ENCODE measurements around the gene PARP8.
"Not testable (repeated sequence)": the region's sequence is repeated elsewhere in the genome, so short reads cannot be mapped to it uniquely, and the experiment has no call there.

The PARP8 gene

DNA sequence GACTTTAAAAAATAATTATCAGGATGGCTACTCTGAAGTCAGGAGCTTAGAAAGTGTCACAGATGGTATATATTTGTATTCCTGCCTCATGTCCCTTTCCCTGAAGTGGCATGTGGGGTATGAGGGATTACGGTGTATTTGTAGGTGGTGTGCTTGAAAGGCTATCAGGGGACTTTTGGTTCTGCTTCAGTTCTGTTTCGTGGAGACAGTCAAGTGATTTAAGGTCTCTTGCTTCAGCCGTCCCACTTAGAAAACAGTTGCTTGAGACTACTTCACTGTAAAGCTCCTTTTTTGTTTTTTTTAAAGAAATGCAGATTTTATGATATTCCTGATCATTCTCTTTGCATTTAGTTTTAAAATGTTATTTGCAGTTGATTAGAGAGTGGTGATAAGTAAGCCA, 18.3 kb downstream of the PARP8 start:
- no peak for DNase-seq

DNA sequence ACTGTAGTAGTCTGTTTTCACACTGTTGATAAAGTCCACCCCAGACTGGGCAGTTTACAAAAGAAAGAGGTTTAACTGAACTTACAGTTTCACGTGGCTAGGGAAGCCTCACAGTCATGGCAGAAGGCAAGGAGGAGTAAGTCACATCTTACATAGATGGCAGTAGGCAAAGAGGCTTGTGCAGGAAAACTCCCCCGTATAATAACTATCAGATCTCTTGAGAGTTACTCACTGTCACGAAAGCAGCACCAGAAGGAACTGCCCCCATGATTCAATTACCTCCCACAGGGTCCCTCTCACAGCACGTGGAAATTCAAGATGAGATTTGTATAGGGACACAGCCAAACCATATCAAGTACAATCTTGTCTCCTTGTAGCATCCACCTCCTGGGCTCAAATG, 21.1 kb downstream of the PARP8 start:
- DNase-seq, result peak; percentile 7

DNA sequence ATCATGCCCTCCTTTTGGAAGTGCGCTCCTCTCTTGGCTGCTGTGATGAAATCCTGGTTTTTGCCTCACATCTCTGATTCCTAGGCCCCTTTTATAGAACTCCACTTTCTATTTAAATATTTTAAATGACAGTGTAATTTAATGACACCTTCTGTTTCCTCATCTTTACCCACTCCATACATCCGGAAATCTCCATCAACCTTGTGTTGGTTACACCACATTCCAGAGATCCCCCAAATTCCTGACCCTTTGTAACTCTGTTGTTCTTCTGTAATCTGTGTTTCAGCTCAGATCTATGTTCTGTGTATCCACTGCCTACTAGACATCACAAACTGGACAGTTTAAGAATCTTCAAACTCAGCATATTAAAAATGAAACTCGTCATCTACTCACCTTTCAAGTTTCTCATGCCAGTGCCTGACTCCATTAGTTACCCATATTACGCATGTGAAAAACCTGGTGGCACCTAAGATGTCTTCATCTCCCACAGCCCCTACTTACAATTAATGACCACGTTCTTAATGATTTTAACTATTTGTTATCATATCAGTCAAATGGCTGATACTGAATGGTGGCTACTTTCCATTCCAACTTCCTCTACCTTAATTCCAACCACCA, 25.1 kb downstream of the PARP8 start:
- no peak for DNase-seq

DNA sequence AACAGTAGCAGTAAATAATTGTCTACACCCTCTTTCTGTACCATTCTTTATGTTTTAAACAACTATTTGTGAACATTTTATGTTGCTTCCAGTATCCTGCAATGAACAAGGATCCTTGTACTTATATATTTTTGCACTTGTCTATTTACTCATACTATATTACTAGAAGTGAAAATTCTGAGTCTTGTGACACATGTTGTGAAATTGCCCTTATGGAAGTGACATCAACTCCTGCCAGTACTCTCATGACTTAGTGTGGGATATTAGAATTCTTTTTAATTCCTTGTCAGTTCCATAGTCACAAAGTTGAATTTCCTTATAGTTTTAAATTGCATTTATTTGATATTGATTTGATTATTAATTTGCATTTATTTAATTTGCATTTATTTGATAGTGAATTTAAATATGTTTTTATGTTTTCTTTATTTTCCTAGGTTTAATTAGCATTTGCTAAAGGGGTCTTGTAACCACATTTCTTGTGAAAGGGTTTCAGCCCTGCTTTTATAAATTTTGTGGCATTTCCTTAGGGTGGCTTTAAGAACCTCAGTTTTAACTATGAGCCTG, 27.7 kb downstream of the PARP8 start:
- no peak for DNase-seq

DNA sequence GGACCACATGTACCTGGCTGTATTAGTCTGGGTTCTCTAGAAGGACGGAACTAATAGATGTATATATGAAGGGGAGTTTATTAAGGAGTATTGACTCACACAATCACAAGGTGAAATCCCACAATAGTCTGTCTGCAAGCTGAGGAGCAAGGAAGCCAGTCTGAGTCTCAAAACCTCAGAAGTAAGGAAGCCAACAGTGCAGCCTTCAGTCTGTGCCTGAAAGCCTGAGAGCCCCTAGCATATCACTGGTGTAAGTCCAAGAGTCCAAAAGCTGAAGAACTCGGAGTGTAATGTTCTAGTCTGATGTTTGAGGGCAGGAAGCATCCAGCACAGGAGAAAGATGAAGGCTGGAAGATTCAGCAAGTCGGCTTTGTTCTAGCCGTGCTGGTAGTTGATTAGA, 28.2 kb downstream of the PARP8 start:
- DNase-seq, result not testable (repeated sequence)

DNA sequence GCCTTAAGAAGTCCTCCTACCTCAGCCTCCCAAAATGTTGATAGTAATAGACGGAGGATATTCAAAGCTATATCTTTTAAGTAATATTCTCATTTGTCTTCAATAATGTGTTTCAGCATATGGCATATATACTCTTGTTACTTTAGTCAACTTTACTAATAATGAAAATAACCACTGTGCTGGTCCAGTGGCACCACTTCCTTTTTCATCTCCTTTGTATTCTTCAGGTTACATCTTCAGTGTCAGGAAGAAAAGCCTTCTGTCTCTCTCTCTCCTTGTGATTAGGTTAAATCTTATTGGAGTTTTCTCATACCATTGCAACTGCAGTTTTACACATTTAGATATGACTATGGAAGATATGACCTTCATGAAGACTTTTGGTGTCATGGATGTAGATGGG, 31.3 kb downstream of the PARP8 start:
- DNase-seq, result no peak

DNA sequence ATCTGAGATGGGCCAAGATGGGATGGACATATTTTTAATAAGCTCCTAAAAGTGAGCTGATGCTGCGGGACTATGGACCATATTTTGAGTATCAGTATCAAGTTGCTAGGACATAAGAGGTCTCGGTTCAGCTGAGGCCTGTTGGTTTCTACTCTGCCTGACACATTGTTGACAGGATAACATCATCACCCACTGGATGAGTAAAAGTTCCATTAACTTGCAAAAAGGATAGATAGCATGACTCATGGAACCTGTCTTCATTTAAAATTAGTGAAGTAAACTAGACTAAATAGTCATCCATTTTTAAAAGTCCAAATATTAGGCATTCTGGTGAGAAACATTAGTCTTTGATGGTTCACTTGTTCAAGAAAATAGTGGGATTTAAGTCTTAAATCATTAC, 33.3 kb downstream of the PARP8 start:
- DNase-seq, result peak; percentile 24

DNA sequence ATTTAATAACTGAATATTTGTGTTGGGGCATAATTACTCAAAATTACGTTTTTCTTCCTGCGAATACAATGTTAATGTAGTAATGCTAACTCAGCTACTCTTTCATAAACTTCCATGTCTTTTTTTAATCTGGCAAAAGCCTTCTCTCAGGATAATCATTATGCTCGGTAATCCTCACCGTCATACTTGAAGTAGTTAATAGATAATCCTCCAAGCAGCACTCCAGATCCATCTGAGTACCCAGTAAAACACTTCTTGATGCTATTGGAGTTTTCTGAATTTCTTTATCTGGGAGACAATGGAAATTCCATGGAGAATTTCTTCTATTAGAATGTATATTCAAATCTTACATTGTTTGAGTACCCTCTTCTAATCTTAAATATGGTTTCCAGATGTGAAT, 34.3 kb downstream of the PARP8 start:
- DNase-seq, result no peak

DNA sequence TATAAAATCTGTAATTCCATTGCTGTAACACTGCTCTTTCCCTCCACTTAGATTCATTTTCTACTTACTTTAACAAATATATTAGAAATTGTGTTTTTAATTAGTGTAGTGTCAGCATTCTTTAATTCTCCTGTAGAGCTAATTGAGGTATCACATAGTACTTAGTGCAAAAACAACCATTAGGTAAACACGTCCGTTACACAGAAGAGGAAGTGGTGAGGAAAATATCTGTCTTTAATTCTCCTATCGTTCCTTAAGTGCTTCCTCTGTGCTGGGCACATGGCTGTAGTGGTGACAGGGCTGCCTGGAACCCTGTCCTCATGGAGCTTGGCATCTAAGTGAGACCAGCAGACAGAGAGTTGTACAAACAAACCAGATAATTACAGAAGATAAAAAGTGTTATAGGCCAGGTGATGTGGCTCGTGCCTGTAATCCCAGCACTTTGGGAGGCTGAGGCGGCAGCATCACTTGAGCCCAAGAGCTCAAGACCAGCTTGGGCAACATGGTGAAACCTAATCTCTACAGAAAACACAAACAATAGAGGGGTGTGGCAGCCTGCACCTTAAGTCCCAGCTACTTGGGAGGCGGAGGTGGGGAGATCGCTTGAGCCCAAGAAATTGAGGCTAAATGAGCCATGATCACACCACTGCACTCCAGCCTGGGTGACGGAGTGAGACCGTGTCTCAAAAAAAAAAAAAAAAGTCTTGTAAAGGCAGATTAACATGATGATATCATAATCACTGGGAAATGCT, 36.4 kb downstream of the PARP8 start:
- DNase-seq, result no peak

DNA sequence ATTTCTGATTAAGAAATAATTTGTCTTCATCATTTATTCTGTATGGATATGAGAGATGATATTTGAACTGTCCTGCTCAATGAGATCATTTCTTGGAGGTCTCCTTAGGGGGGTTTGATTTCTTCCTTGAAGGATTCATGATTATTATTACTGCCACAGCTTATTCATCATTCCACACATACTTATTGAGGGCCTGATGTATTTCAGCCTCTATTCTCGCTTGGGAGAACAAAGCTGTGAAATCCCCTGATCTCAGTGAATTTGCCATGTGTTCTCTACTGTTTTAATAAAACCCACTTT, 36.9 kb downstream of the PARP8 start:
- DNase-seq, result no peak

DNA sequence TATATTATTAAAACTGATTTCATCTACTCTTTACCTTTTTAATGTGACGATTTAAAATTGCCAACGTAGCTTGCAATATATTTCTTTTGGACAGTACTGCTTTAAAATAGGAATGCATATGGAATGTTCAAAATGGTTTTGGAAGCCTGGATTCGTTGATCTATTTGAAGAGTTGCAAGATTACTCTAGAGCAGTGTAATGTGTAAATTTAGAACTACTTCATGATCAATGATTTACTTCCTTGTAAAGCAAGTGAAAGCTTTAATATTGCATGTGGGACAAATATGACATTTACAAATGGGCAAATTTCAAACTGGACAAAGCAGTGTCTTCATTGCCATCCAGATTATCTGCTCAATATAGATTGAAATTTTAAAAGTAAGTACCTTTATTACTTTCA, 38.3 kb downstream of the PARP8 start:
- DNase-seq, result no peak

DNA sequence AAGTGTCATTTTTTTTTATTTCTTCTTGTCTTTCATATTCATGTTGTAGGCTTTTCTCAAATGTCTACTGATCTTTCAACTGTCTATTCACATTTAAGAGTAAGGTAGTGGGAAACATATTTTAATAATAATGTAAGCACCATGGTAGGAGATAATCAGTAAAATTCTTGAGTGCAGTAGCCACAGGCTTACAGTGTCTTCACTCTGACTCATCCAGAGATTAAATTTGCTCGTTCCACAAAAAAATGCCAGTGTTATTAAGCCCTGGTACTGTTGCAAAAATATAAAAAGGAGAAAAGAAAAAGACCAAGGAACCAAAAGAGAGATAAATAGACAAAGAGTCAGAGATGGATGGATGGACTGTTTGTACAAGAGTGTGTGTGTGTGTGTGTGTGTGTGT, 43.0 kb downstream of the PARP8 start:
- no peak for DNase-seq

DNA sequence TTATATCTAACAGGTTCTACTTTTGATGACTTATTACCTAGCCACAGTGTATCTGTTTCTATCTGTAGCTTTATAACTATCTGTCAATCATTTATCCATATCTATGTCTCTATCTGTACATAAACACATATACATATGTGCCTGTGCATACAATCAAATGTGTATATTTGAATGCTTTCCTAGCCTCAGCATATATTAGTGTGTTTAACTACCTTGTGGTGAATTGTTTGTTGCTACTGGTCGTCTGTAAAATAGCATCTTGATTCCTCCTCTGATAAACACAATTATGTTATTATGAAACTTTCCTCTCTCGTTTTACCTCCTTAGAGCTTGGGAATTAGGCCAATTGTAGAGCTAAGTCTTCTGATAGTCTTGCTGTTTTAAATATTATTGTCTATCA, 44.4 kb downstream of the PARP8 start:
- DNase-seq, result no peak

DNA sequence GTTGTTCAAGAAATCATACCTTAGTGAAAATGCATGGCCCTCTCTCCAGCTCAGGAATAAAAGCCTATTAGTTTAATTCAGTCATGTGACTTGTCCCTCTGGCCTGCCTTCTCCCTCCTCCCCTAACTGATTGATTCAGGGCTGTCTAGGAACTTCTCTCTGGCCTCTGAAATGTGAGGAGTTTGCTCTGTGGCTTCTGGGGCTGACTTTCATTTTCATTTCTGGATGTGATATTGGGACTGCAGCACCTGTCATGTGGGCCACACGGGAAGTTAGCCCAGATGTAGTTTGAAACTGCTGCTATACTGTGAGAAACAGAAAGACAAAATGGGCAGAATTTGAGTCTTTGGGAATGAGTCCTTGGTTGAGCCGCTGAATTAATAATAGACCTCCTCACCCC, 44.8 kb downstream of the PARP8 start:
- DNase-seq, result peak; percentile 36

DNA sequence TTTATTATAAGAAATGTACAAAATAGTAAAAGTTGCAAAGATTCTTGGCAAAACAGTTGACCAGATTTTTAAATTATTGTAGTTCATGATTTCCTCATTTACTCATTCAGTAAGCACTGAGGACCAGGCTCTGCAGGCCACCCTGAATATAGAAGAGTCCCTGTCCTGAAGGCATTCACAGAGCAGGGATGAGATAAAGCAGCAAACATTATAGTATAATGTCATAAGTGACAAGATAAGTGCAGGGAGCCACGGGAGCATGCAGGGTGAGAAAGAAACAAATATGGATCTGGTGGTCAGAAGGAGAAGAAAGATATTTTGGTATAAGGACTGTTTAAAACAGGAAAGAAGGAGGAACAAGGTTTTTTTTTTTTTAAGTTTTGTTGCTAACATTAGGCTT, 46.0 kb downstream of the PARP8 start:
- no peak for DNase-seq

DNA sequence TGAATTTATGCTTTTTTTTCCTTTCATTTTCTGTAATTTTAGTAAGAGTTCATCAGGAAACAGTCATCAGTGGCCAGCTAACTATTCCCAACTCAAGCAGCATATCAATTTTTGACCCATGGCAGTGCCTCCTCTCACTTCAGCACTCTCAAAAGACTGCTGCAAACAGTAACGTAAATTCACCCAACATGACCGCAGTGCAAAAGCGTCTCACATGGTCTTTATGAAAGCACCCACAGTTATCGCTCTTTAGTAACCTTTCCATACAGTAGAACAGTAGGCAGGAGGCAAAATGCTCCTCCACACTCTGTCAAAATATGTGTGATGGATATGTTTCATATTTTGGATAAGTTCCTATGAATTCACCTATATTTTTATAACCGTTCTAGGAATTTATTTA, 48.6 kb downstream of the PARP8 start:
- no peak for DNase-seq

DNA sequence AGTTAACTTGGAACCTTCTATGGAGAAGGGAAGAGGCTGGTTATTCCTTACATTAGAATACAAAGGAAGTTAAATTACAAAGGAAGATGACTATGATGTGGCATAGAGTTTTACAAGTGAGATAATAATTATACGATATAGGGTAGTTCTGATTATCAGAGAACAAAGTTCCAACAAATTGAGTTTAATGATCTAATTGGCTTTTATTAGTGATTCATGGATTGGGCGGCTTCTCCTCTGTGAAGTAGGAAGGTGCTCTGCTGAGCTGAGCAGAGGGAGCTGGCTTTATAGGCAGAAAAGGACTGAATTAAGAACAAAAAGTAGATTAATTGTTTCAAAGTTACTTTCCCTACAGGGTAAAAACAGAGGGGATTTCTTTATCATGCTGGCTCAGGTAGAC, 49.7 kb downstream of the PARP8 start:
- no peak for DNase-seq

DNA sequence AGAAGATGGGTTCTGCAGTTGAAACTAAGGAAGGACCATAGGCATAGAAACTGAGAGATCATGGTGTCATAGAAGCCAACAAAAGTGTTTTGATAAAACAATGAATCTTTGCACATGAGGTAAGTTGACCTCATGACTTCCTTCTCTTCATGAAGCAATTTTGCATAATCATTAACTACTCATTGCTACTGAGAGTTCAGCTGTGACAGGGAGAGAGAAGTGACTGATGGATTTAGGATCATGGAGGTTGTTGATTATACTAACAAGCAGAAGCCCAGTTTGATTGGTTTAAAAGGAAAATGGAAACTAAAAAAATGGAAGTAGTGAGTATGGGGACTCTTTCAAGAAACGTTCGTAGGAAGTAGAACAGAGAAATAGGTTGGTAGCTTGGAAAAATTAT, 51.2 kb downstream of the PARP8 start:
- no peak for DNase-seq

DNA sequence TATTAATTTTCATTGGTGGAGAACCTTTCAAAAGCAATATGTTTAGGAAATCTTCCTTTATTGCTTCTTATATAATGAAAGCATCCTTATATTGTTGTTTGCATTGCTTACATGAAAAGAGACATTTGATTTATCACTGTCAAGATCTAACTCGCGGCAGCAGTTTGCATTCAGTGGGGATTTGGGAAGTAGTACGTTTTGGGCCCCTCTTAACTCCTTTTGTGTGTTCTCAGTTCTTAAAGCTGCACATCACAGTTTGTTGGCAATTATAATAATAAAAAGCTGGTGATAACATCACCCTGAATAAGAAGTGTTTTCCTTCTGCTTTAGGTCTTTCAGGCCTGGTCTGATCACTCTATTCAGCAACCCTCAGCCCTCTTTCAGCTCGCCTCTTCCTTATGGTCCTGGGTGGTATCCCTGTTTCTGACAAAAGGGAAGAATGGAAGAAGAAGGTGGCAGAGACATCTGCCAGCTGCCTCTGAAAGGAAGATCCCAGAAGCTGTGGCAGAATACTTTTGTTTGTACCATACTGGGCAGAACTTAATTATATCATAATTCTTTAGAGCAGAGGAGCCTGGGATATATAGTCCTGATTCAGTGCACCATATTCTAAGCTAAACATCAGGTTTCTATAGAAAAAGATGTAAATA, 53.7 kb downstream of the PARP8 start:
- DNase-seq, result no peak

DNA sequence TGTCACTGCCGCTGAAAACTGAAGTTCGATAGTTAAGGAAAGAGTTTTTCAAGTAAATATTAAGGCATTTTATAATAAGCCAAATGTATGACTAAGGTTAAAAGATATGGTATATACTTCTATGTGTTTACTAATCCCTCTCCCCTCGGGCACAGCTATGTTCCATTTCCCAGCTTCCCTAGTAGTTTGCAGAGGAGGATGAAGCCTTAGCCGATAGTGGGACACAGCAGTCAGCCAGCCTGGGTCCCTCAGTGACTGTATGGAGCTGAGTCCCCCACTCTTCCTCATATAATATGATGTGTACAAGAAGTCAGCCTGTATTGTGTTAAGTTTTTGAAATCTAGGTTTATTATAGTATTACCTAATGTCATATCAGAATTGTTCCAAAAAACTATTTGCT, 55.8 kb downstream of the PARP8 start:
- DNase-seq, result no peak

DNA sequence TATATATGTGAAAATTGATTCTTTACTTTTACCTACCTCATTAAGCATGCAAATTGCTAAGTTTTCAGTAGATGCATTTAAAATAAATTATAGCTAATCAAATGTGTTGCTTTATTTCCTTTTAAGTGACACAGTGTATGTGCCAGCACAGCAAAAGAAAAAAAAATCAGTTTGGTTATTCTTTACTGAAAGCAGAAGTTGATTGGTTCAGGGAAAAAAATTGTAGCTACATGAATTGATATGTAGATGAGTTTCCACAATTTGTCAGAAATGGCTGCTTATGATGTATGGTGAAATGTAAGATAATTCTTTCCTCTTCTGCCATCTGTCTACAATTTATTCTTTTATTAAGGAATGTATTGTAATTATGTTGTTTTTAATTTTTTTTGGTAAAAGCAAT, 57.8 kb downstream of the PARP8 start:
- no peak for DNase-seq

DNA sequence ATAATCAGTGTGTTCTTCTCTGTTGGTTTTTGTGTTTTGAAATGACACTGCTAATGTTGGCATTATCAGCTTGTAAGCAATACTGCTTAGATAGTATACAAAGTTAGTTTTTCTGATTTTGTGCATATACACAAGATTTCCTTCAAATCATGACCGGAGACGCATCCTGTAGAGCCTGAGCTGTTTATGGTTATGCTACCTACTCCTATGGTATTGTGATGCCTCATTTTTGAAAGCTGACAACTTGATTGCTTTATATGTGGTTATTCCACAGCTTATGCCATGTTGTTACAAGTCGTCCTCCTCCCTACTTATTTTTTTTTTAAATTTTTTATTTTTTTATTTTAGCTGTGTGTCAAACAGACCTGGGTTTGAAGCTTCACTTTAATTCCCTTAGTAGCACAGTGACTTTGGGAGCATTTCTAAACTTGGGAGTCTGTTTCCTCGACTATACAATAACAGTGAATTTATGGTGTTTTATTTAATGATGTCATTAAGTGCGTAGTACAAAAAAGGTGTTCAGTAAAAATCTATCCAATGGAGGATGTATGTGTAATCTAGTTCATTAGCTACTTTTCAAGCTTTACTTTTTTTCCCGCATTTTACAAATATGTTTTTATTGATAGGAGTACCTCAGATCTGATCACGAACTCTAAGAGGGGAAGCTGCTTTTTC, 59.5 kb downstream of the PARP8 start:
- no peak for DNase-seq

DNA sequence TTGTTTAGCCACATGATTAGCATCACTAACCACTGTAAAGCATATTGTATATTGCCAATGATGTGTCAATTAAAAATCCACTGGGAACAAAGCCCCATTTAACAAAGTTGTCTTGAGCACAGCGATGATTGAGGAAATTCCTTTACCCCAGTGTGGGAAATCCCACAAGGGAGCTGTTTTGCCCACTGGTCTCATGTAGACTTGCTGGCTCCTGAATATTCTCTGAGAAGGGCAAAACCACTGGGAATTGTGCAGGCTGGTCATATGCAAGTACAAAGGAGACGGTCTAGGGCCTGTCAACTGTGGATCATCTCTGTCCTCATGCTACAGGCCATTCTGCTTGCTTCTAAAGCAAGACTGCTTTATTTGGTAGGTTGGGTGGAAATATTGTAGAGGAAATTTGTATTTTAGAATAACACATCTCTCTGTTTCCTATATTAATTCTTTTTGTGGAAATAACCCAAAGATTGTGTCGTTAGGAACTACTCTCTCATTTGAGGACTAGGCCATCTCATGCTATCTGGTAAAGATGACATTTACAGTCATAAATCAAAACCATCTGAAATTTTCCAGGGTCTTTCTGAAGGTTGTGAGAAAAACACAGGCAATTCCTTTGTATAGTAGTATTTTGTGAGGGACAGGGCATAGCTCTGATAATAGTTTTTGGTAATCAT, 60.2 kb downstream of the PARP8 start:
- no peak for DNase-seq
